Measurements from ENCODE around the gene ACP3.
"Not testable (repeated sequence)": the region's sequence is repeated elsewhere in the genome, so short reads cannot be mapped to it uniquely, and the experiment has no call there.

ACP3 gene

DNA sequence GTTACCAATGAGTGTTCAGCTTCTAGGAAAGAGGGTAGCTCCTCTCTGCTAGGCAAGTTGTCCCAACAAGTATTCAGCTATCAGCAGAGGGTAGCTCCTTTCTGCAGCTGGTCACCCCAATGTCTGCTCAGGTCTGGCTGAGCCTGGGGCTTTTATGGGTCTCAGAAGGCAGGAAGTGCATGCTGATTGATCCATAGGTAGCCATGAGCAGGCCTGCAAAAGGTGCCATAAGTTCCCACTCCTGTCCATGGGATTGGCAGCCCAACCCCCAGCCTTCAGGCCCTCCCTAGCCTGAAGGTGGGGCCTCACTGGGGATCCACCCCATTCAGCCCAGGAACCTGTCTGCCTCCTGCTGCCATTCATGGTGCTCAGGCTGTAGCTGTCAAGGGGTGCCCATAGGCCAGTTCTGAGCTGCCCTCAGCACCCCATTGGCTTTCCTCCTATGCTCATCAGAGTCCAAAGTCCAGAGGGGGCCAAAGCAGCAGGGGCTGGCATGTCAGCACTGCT lies 65.5 kb downstream of the ACP3 start:
- Mint-ChIP-seq H3K4me1 (peaks cover 28% of the 10 kb centered on the region), H3K27me3 (ENCODE audit: low read depth) (peaks cover 3% of the 10 kb centered on the region), H3K36me3 (ENCODE audit: low read depth) (peaks cover 14% of the 10 kb centered on the region), H3K4me3 (no peak overlapping the region), H3K9me3 (peaks cover 11% of the 10 kb centered on the region), H3K27ac (no peak overlapping the region)
- no peak for TF ChIP-seq CTCF (IDR thresholded peaks at IDR 0.05; ENCODE audit: unreplicated experiment in 3 of 3)

DNA sequence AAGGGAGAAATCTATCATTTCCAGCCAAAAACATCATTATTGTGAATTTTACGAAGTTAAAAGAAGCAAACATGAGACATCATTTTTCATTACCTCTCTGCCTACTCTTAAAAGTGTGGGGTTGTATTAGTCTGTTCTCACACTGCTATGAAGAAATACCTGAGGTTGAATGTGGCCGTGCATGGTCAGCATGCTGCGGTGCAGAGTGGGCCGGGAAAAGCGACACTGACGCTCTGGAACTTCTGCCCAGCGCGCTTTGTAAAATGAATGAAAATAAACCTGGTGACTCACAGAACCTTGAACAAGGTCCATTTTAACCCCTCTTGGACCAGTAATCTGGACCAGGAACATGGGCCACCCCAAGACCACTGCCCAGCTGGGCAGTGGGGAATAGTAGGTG lies 69.1 kb downstream of the ACP3 start:
- H3K9me3 Mint-ChIP-seq, result no peaks in the 10 kb centered on the region
- H3K4me1 Mint-ChIP-seq, result peaks cover 6% of the 10 kb centered on the region
- no peak overlapping the region for H3K4me3 Mint-ChIP-seq
- H3K27ac Mint-ChIP-seq, result no peak overlapping the region
- peaks cover 3% of the 10 kb centered on the region for H3K27me3 Mint-ChIP-seq (ENCODE audit: low read depth)
- TF ChIP-seq CTCF (IDR thresholded peaks at IDR 0.05; ENCODE audit: unreplicated experiment in 3 of 3), result no peak
- H3K36me3 Mint-ChIP-seq (ENCODE audit: low read depth), result no peaks in the 10 kb centered on the region

DNA sequence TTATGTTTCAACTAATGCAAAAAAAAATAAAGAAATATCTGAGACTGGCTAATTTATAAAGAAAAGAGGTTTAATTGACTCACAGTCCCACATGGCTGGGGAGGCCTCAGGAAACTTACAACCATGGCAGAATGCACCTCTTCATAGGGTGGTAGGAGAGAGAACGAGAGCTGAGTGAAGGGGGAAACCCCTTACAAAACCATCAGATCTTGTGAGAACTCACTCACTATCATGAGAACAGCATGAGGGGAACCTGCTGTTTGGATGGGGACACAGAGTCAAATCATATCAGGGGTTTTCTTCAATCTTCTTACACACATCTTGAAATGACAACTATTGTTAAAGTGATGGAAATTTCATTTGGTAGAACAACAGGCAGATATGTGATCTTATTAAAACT lies 75.5 kb downstream of the ACP3 start:
- H3K27me3 Mint-ChIP-seq (ENCODE audit: low read depth); H3K4me3 Mint-ChIP-seq; H3K9me3 Mint-ChIP-seq; H3K27ac Mint-ChIP-seq; H3K36me3 Mint-ChIP-seq (ENCODE audit: low read depth): not testable (repeated sequence)
- peaks cover 20% of the 10 kb centered on the region for H3K4me1 Mint-ChIP-seq

DNA sequence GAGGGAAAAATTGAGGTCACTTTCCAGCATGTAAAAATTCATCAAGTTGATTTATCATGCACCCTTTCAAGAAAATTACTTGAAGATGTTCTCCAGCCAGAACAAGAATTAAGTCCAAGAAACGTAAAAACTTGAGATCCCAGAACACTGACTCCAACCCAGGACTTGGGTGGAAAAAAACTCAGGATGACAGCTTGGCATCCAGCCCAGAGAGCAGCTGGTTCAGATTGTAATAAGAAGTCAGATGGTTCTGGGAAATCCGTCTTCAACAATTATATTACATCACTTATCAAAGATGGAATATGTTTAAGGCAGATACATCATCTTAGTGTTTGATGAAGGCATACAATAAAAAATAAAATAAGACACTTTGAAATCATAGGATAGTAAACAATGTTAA lies 77.1 kb downstream of the ACP3 start:
- Mint-ChIP-seq H3K27me3 (ENCODE audit: low read depth) (no peaks in the 10 kb centered on the region), H3K4me1 (peaks cover 20% of the 10 kb centered on the region), H3K4me3 (no peak overlapping the region), H3K27ac (peak overlapping the region; percentile 15 to 71 (median 65)), H3K36me3 (ENCODE audit: low read depth) (no peaks in the 10 kb centered on the region), H3K9me3 (no peaks in the 10 kb centered on the region)
- TF ChIP-seq CTCF (IDR thresholded peaks at IDR 0.05; ENCODE audit: unreplicated experiment in 3 of 3), result no peak

GRCh38 chr3:132395126-132395525 lies 77.9 kb downstream of the ACP3 start:
- Mint-ChIP-seq H3K9me3 (no peaks in the 10 kb centered on the region), H3K4me3 (no peak overlapping the region), H3K36me3 (ENCODE audit: low read depth) (no peaks in the 10 kb centered on the region), H3K27me3 (ENCODE audit: low read depth) (no peaks in the 10 kb centered on the region), H3K4me1 (peaks cover 20% of the 10 kb centered on the region), H3K27ac (peak overlapping the region in 1 of 3 experiments; percentile 65)
- TF ChIP-seq CTCF (IDR thresholded peaks at IDR 0.05; ENCODE audit: unreplicated experiment in 3 of 3), result no peak

GRCh38 chr3:132396255-132396654 lies 79.0 kb downstream of the ACP3 start:
- peaks cover under 1% of the 10 kb centered on the region for H3K27me3 Mint-ChIP-seq (ENCODE audit: low read depth)
- H3K36me3 Mint-ChIP-seq (ENCODE audit: low read depth), result no peaks in the 10 kb centered on the region
- no peak for TF ChIP-seq CTCF (IDR thresholded peaks at IDR 0.05; ENCODE audit: unreplicated experiment in 3 of 3)
- H3K9me3 Mint-ChIP-seq, result no peaks in the 10 kb centered on the region
- peaks cover 20% of the 10 kb centered on the region for H3K4me1 Mint-ChIP-seq
- H3K4me3 Mint-ChIP-seq, result no peak overlapping the region
- no peak overlapping the region for H3K27ac Mint-ChIP-seq

- not testable (repeated sequence) for H3K27me3 Mint-ChIP-seq (ENCODE audit: low read depth); H3K27ac Mint-ChIP-seq; H3K4me3 Mint-ChIP-seq; H3K9me3 Mint-ChIP-seq; H3K36me3 Mint-ChIP-seq (ENCODE audit: low read depth)
- H3K4me1 Mint-ChIP-seq, result peaks cover 20% of the 10 kb centered on the region
Measured at GRCh38 chr3:132396776-132397175, 79.6 kb downstream of the ACP3 start.

All from nephron (organoid).